Left ventricle myocardium inferior (tissue), 1 donor: ENCODE results near the gene A3GALT2. TPM values are rescaled to one million over a fixed set of nuclear protein-coding genes. Genes with fewer than 3 reads are reported as not detected.
A peak's percentile ranks its signal among the peaks of the same experiment; 100 is the strongest.

ENCODE experiments used
- DNase-seq: peaks from one replicate; pipeline ENCODE4 v3.0.0-alpha.2; 2020
- H3K27ac ChIP-seq: fragments of 200-600 bp; replicated peaks from 2 replicates; pipeline ENCODE4 v1.8.0; 2021
- H3K27me3 ChIP-seq: fragments of 200-600 bp; 2 replicates; pipeline ENCODE4 v1.8.0; 2021; ENCODE audit warnings: low read depth
- H3K36me3 ChIP-seq: fragments of 200-600 bp; 2 replicates; pipeline ENCODE4 v1.8.0; 2021
- H3K4me1 ChIP-seq: fragments of 200-600 bp; 2 replicates; pipeline ENCODE4 v1.8.0; 2021
- H3K4me3 ChIP-seq: fragments of 200-600 bp; 2 replicates; pipeline ENCODE4 v1.8.0; 2021; ENCODE audit warnings: mild to moderate bottlenecking, moderate library complexity
- H3K9me3 ChIP-seq: fragments of 200-600 bp; replicated peaks from 2 replicates; pipeline ENCODE4 v1.8.0; 2021
- intact Hi-C: fragments of 100-400 bp; cut with micrococcal nuclease; formaldehyde crosslinking; loops from one replicate; pipeline ENCODE4 v1.11.0; 2022
- total RNA-seq: library from RNA; stranded (reverse); fragmentation: NEBNext Ultra II Directional; extraction: Animal tissue kit (Norgen Biotek cat#: 25700); gene quantifications from one replicate; pipeline ENCODE4 v1.2.1, GENCODE V29; 2021
- TF ChIP-seq, protein P1 (sequence below): fragments of 200-600 bp; IDR thresholded peaks from 2 replicates; pipeline ENCODE4 v1.8.0; 2021; ENCODE audit warnings: antibody characterized with exemption, mild to moderate bottlenecking, borderline replicate concordance
- donor health status: DM: no; HTN: yes; CAD: no; lungs with severe emphysema.

The A3GALT2 gene
- total RNA-seq, 1 donor from 2014 or later = not detected

GRCh38 chr1:33331444-33332356 is 10.8 kb upstream of the A3GALT2 start:
- TF ChIP-seq, protein P1, sequence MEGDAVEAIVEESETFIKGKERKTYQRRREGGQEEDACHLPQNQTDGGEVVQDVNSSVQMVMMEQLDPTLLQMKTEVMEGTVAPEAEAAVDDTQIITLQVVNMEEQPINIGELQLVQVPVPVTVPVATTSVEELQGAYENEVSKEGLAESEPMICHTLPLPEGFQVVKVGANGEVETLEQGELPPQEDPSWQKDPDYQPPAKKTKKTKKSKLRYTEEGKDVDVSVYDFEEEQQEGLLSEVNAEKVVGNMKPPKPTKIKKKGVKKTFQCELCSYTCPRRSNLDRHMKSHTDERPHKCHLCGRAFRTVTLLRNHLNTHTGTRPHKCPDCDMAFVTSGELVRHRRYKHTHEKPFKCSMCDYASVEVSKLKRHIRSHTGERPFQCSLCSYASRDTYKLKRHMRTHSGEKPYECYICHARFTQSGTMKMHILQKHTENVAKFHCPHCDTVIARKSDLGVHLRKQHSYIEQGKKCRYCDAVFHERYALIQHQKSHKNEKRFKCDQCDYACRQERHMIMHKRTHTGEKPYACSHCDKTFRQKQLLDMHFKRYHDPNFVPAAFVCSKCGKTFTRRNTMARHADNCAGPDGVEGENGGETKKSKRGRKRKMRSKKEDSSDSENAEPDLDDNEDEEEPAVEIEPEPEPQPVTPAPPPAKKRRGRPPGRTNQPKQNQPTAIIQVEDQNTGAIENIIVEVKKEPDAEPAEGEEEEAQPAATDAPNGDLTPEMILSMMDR = no peak
- no peak overlapping the region for H3K4me3 ChIP-seq
- peaks cover 100% of the 10 kb centered on the region for H3K4me1 ChIP-seq
- H3K27ac ChIP-seq = peak overlapping the region; percentile 99
- no peaks in the 10 kb centered on the region for H3K27me3 ChIP-seq
- no peaks in the 10 kb centered on the region for H3K9me3 ChIP-seq
- peaks cover 76% of the 10 kb centered on the region for H3K36me3 ChIP-seq
- no peak for DNase-seq
- intact Hi-C loops = no loop called here

DNA sequence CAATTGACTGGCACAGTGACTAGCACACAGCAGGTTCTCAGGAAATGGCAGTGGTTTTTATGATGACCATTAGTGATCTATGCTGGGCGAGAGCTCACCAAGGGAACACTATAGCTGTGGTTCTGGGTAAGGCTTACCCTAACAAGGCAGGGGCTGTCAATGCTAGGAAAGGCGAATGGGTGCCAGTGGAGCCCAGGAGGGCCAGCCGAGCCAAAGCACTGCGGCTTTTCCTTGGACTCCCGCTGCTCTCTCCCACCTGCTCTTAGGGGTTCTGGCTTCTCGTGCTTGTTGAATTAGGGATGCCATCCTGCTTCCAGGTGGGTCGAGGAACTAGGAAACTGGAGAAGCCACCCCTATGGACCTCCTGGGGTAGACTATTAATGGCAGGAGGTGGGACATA is 10.0 kb upstream of the A3GALT2 start:
- Histone ChIP-seq H3K4me1 (peaks cover 100% of the 10 kb centered on the region), H3K4me3 (no peak overlapping the region), H3K27ac (peak overlapping the region; percentile 99), H3K27me3 (no peaks in the 10 kb centered on the region), H3K9me3 (no peaks in the 10 kb centered on the region), H3K36me3 (peaks cover 84% of the 10 kb centered on the region)
- TF ChIP-seq, protein P1 = no peak
- no peak for DNase-seq
- intact Hi-C loops = no loop called here

DNA sequence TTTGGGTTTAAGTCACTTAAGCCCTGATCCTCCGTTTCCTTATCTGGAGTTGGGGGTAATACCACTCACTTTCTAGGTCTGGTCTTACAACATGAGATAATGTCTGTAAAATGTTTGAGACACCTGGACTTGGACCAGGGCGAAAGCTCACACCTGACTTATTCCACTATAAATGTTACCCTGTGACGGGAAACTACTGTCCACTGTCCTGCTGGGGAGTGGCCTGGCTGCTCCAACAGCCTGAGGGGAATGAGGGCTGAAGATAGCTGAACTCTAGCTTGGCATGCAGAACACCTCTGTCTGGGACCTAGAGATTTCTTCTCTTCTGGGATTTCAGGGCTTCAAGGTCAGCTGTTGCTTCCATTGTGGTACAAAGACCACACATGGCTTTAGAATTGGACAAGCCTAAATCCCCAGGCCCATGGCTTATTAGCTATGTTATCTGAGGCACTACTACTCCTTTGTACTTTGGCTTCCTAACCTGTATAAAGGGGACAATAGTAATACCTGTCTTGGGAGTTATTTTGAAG is 9.5 kb upstream of the A3GALT2 start:
- Histone ChIP-seq H3K27ac (peak overlapping the region; percentile 99), H3K4me1 (peaks cover 100% of the 10 kb centered on the region)
- intact Hi-C loops = no loop called here

GRCh38 chr1:33329600-33330305 is 8.9 kb upstream of the A3GALT2 start:
- peaks cover 100% of the 10 kb centered on the region for H3K4me1 ChIP-seq
- H3K27ac ChIP-seq = peak overlapping the region; percentile 99
- H3K9me3 ChIP-seq = no peaks in the 10 kb centered on the region
- intact Hi-C loops = no loop called here
- peaks cover 90% of the 10 kb centered on the region for H3K36me3 ChIP-seq
- H3K27me3 ChIP-seq = no peaks in the 10 kb centered on the region
- no peak for DNase-seq
- TF ChIP-seq, protein P1 = no peak
- H3K4me3 ChIP-seq = no peak overlapping the region

More for the DNA sequence above, 9.5 kb upstream of the A3GALT2 start:
- Histone ChIP-seq H3K9me3 (no peaks in the 10 kb centered on the region), H3K27me3 (no peaks in the 10 kb centered on the region), H3K36me3 (peaks cover 88% of the 10 kb centered on the region), H3K4me3 (no peak overlapping the region)
- DNase-seq = no peak
- TF ChIP-seq, protein P1 = no peak

- intact Hi-C loops = no loop called here
- TF ChIP-seq, protein P1 = no peak
- no peak for DNase-seq
- no peak overlapping the region for H3K4me3 ChIP-seq
- peaks cover 97% of the 10 kb centered on the region for H3K36me3 ChIP-seq
- no peaks in the 10 kb centered on the region for H3K27me3 ChIP-seq
- peaks cover 96% of the 10 kb centered on the region for H3K4me1 ChIP-seq
- no peaks in the 10 kb centered on the region for H3K9me3 ChIP-seq
- H3K27ac ChIP-seq = peak overlapping the region; percentile 99
Measured at GRCh38 chr1:33328817-33329216, 7.9 kb upstream of the A3GALT2 start.
